ENCODE measurements around the gene GNAI3. TPM values are rescaled to one million over a fixed set of nuclear protein-coding genes. Genes with fewer than 3 reads are reported as not detected.

The GNAI3 gene
- total RNA-seq, 1 experiment from 2014 or later: 17.9 TPM

- H3K27me3 ChIP-seq (replicated peaks): peaks cover 26% of the 10 kb centered on the region
- DNase-seq (ENCODE audit: low read depth in 1 of 2, low spot score in 2 of 2): no peak
- no peaks in the 10 kb centered on the region for H3K36me3 ChIP-seq
- H3K4me1 ChIP-seq (replicated peaks): peaks cover 10% of the 10 kb centered on the region
- no peak overlapping the region for H3K4me3 ChIP-seq
- H3K9me3 ChIP-seq (replicated peaks): no peaks in the 10 kb centered on the region; the same call in 1 of the 2 replicates
- H3K27ac ChIP-seq: no peak overlapping the region
Observed at GRCh38 chr1:109513110-109513710, 35.2 kb upstream of the GNAI3 start.

GRCh38 chr1:109514846-109515245, 33.6 kb upstream of the GNAI3 start:
- no peak overlapping the region for H3K27ac ChIP-seq
- no peaks in the 10 kb centered on the region for H3K36me3 ChIP-seq
- peaks cover 3% of the 10 kb centered on the region for H3K4me1 ChIP-seq (replicated peaks)
- no peaks in the 10 kb centered on the region; the same call in 1 of the 2 replicates for H3K9me3 ChIP-seq (replicated peaks)
- H3K27me3 ChIP-seq (replicated peaks): peaks cover 18% of the 10 kb centered on the region
- DNase-seq (ENCODE audit: low read depth in 1 of 2, low spot score in 2 of 2): no peak
- no peak overlapping the region for H3K4me3 ChIP-seq

- Histone ChIP-seq H3K9me3 (replicated peaks) (no peaks in the 10 kb centered on the region), H3K27me3 (replicated peaks) (peaks cover 2% of the 10 kb centered on the region; the same call in 1 of the 2 replicates), H3K27ac (no peak overlapping the region), H3K36me3 (no peaks in the 10 kb centered on the region), H3K4me3 (no peak overlapping the region), H3K4me1 (replicated peaks) (no peaks in the 10 kb centered on the region; the same call in 1 of the 2 replicates)
- no peak for DNase-seq (ENCODE audit: low read depth in 1 of 2, low spot score in 2 of 2)
Observed at GRCh38 chr1:109516872-109517271, 31.5 kb upstream of the GNAI3 start.

- no peaks in the 10 kb centered on the region for H3K9me3 ChIP-seq (replicated peaks)
- H3K4me1 ChIP-seq (replicated peaks): no peaks in the 10 kb centered on the region; the same call in 1 of the 2 replicates
- H3K4me3 ChIP-seq: no peak overlapping the region
- no peaks in the 10 kb centered on the region for H3K36me3 ChIP-seq
- H3K27ac ChIP-seq: no peak overlapping the region
- peaks cover 2% of the 10 kb centered on the region; the same call in 1 of the 2 replicates for H3K27me3 ChIP-seq (replicated peaks)
- no peak for DNase-seq (ENCODE audit: low read depth in 1 of 2, low spot score in 2 of 2)
Observed at GRCh38 chr1:109517337-109517736, 31.1 kb upstream of the GNAI3 start.

- no peak overlapping the region for H3K27ac ChIP-seq
- no peaks in the 10 kb centered on the region for H3K36me3 ChIP-seq
- H3K9me3 ChIP-seq (replicated peaks): no peaks in the 10 kb centered on the region
- H3K4me1 ChIP-seq (replicated peaks): no peaks in the 10 kb centered on the region
- DNase-seq (ENCODE audit: low read depth in 1 of 2, low spot score in 2 of 2): no peak
- H3K4me3 ChIP-seq: no peak overlapping the region
- H3K27me3 ChIP-seq (replicated peaks): no peaks in the 10 kb centered on the region
Observed at GRCh38 chr1:109521002-109521951, 27.1 kb upstream of the GNAI3 start.

GRCh38 chr1:109522026-109522425, 26.4 kb upstream of the GNAI3 start:
- DNase-seq (ENCODE audit: low read depth in 1 of 2, low spot score in 2 of 2): no peak
- Histone ChIP-seq H3K36me3 (no peaks in the 10 kb centered on the region), H3K4me3 (no peak overlapping the region), H3K4me1 (replicated peaks) (no peaks in the 10 kb centered on the region), H3K27me3 (replicated peaks) (peaks cover 1% of the 10 kb centered on the region; the same call in 1 of the 2 replicates), H3K27ac (no peak overlapping the region), H3K9me3 (replicated peaks) (no peaks in the 10 kb centered on the region)

- no peak overlapping the region for H3K4me3 ChIP-seq
- H3K27ac ChIP-seq: no peak overlapping the region
- H3K9me3 ChIP-seq (replicated peaks): no peaks in the 10 kb centered on the region
- DNase-seq (ENCODE audit: low read depth in 1 of 2, low spot score in 2 of 2): no peak
- H3K36me3 ChIP-seq: no peaks in the 10 kb centered on the region
- peaks cover 5% of the 10 kb centered on the region; the same call in 1 of the 2 replicates for H3K27me3 ChIP-seq (replicated peaks)
- H3K4me1 ChIP-seq (replicated peaks): no peaks in the 10 kb centered on the region
Observed at GRCh38 chr1:109523706-109524105, 24.7 kb upstream of the GNAI3 start.

- Histone ChIP-seq H3K4me1 (replicated peaks) (peaks cover under 1% of the 10 kb centered on the region), H3K27ac (no peak overlapping the region), H3K36me3 (no peaks in the 10 kb centered on the region), H3K27me3 (replicated peaks) (peaks cover 5% of the 10 kb centered on the region; the same call in 1 of the 2 replicates), H3K4me3 (no peak overlapping the region), H3K9me3 (replicated peaks) (no peaks in the 10 kb centered on the region)
- no peak for DNase-seq (ENCODE audit: low read depth in 1 of 2, low spot score in 2 of 2)
Observed at GRCh38 chr1:109527098-109527811, 21.2 kb upstream of the GNAI3 start.

GRCh38 chr1:109527846-109528695, 20.3 kb upstream of the GNAI3 start:
- no peak for DNase-seq (ENCODE audit: low read depth in 1 of 2, low spot score in 2 of 2)
- H3K27ac ChIP-seq: no peak overlapping the region
- H3K9me3 ChIP-seq (replicated peaks): no peaks in the 10 kb centered on the region
- H3K27me3 ChIP-seq (replicated peaks): peaks cover 5% of the 10 kb centered on the region; the same call in 1 of the 2 replicates
- no peaks in the 10 kb centered on the region for H3K36me3 ChIP-seq
- H3K4me3 ChIP-seq: no peak overlapping the region
- peaks cover 5% of the 10 kb centered on the region for H3K4me1 ChIP-seq (replicated peaks)

GRCh38 chr1:109528712-109529111, 19.7 kb upstream of the GNAI3 start:
- Histone ChIP-seq H3K27me3 (replicated peaks) (peaks cover 5% of the 10 kb centered on the region; the same call in 1 of the 2 replicates), H3K4me3 (no peak overlapping the region), H3K4me1 (replicated peaks) (peaks cover 5% of the 10 kb centered on the region), H3K27ac (no peak overlapping the region), H3K36me3 (no peaks in the 10 kb centered on the region), H3K9me3 (replicated peaks) (no peaks in the 10 kb centered on the region)
- DNase-seq (ENCODE audit: low read depth in 1 of 2, low spot score in 2 of 2): no peak

GRCh38 chr1:109529881-109530456, 18.4 kb upstream of the GNAI3 start:
- H3K36me3 ChIP-seq: no peaks in the 10 kb centered on the region
- H3K4me3 ChIP-seq: no peak overlapping the region
- H3K4me1 ChIP-seq (replicated peaks): peaks cover 5% of the 10 kb centered on the region
- H3K9me3 ChIP-seq (replicated peaks): no peaks in the 10 kb centered on the region
- DNase-seq (ENCODE audit: low read depth in 1 of 2, low spot score in 2 of 2): no peak
- H3K27ac ChIP-seq: no peak overlapping the region
- peaks cover 5% of the 10 kb centered on the region; the same call in 1 of the 2 replicates for H3K27me3 ChIP-seq (replicated peaks)

GRCh38 chr1:109530457-109531087, 17.8 kb upstream of the GNAI3 start:
- Histone ChIP-seq H3K27me3 (replicated peaks) (peaks cover 5% of the 10 kb centered on the region; the same call in 1 of the 2 replicates), H3K9me3 (replicated peaks) (no peaks in the 10 kb centered on the region), H3K4me1 (replicated peaks) (peaks cover 5% of the 10 kb centered on the region), H3K27ac (no peak overlapping the region), H3K4me3 (no peak overlapping the region), H3K36me3 (no peaks in the 10 kb centered on the region)
- no peak for DNase-seq (ENCODE audit: low read depth in 1 of 2, low spot score in 2 of 2)
